Endodermal cell (in vitro differentiated cells): ENCODE measurements around the gene SPG7. TPM values are rescaled to one million over a fixed set of nuclear protein-coding genes. Genes with fewer than 3 reads are reported as not detected.

Source experiments
- DNase-seq: peaks from one replicate; pipeline ENCODE4 v3.0.0-alpha.2; 2017
- H3K27ac ChIP-seq: 2 replicates; pipeline ENCODE4 v1.5.1; 2013; ENCODE audit warnings: mild to moderate bottlenecking, low read depth, low read length, moderate library complexity
- H3K27me3 ChIP-seq: 2 replicates; pipeline ENCODE4 v1.6.1; 2013; ENCODE audit warnings: mild to moderate bottlenecking, low read length, moderate library complexity; ENCODE audit not compliant: insufficient read depth, control insufficient read depth, poor library complexity, severe bottlenecking
- H3K36me3 ChIP-seq: 2 replicates; pipeline ENCODE4 v1.7.0; 2013; ENCODE audit warnings: mild to moderate bottlenecking, low read length, moderate library complexity; ENCODE audit not compliant: control insufficient read depth, insufficient read depth
- H3K4me1 ChIP-seq: one replicate; pipeline ENCODE4 v1.7.0; 2013; ENCODE audit warnings: low read length; ENCODE audit not compliant: control insufficient read depth, insufficient read depth
- H3K4me3 ChIP-seq: 2 replicates; pipeline ENCODE4 v1.5.1; 2013; ENCODE audit warnings: mild to moderate bottlenecking, low read length, moderate library complexity
- H3K9ac ChIP-seq: 2 replicates; pipeline ENCODE4 v1.6.1; 2013; ENCODE audit warnings: mild to moderate bottlenecking, low read length, moderate library complexity; ENCODE audit not compliant: poor library complexity, severe bottlenecking; ENCODE audit errors: extremely low read depth
- H3K9me3 ChIP-seq: 2 replicates; pipeline ENCODE4 v1.6.1; 2013; ENCODE audit warnings: mild to moderate bottlenecking, low read length, moderate library complexity; ENCODE audit not compliant: control insufficient read depth
- H3K27ac Mint-ChIP-seq: 2 replicates; pipeline ENCODE4 v1.8.0; 2020; ENCODE audit warnings: mixed read lengths
- H3K27me3 Mint-ChIP-seq: 2 replicates; pipeline ENCODE4 v1.8.0; 2021; ENCODE audit warnings: mild to moderate bottlenecking, mixed read lengths; ENCODE audit not compliant: insufficient read depth
- H3K36me3 Mint-ChIP-seq: 2 replicates; pipeline ENCODE4 v1.8.0; 2020; ENCODE audit warnings: low read depth, mixed read lengths
- H3K4me1 Mint-ChIP-seq: 2 replicates; pipeline ENCODE4 v1.8.0; 2020; ENCODE audit warnings: mixed read lengths
- H3K4me3 Mint-ChIP-seq: 2 replicates; pipeline ENCODE4 v1.8.0; 2020; ENCODE audit warnings: mild to moderate bottlenecking, moderate library complexity, mixed read lengths
- H3K9me3 Mint-ChIP-seq: 2 replicates; pipeline ENCODE4 v1.8.0; 2020; ENCODE audit warnings: mild to moderate bottlenecking, mixed read lengths
- WGBS, 2 experiments: methylation state at CpG; one replicate each; pipeline versions ENCODE4 v1.1.5 to v1.1.7; 2013; ENCODE audit warnings: missing lambda C conversion rate in 2 of 2, mixed read lengths in 1 of 2; ENCODE audit not compliant: insufficient coverage in 1 of 2, insufficient read length in 1 of 2; 5-methylcytosine and 5-hydroxymethylcytosine counted together
- total RNA-seq, 2 donors: library from RNA; stranded (reverse); fragmentation: NEBNext Ultra II Directional in 1 of 2; extraction: Animal tissue kit (Norgen Biotek cat#: 25700) in 1 of 2; gene quantifications; 2 replicates in 1 of 2; 3 replicates in 1 of 2; pipeline ENCODE4 v1.2.1, GENCODE V29; 2021
- TF ChIP-seq, protein P1 (sequence below): fragments of 200-600 bp; sonication (generic); conservative IDR thresholded peaks from 2 replicates; pipeline ENCODE4 v1.5.0; 2021; ENCODE audit warnings: antibody characterized with exemption, mild to moderate bottlenecking

SPG7 gene
- total RNA-seq, 2 donors from 2014 or later, result 153 to 156 TPM

DNA sequence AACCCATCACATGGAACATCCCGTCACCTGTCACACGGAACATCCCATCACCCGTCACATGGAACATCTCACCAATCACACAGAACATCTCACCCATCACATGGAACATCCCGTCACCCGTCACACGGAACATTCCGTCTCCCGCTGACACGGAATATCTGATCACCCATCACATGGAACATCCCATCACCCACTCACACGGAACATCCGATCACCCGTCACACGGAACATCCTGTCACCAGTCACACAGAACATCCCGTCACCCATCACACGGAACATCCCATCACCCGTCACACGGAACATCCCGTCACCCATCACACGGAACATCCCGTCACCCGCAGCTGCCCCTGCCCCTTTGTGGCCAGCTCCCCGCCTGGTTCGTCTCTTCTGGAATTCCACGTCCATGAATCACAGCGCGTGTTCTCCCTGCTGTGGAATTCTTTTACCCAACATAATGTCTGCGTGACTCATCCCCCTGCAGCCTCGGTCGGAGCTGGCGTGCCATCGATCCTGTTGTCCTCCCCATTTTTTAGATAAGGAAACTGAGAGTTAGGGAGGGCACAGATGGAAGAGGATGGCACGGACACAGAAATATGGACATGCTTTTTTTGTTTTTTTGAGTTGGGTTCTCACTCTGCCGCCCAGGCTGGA lies 73.0 kb downstream of the SPG7 start:
- TF ChIP-seq, protein P1, sequence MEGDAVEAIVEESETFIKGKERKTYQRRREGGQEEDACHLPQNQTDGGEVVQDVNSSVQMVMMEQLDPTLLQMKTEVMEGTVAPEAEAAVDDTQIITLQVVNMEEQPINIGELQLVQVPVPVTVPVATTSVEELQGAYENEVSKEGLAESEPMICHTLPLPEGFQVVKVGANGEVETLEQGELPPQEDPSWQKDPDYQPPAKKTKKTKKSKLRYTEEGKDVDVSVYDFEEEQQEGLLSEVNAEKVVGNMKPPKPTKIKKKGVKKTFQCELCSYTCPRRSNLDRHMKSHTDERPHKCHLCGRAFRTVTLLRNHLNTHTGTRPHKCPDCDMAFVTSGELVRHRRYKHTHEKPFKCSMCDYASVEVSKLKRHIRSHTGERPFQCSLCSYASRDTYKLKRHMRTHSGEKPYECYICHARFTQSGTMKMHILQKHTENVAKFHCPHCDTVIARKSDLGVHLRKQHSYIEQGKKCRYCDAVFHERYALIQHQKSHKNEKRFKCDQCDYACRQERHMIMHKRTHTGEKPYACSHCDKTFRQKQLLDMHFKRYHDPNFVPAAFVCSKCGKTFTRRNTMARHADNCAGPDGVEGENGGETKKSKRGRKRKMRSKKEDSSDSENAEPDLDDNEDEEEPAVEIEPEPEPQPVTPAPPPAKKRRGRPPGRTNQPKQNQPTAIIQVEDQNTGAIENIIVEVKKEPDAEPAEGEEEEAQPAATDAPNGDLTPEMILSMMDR, result no peak

DNA sequence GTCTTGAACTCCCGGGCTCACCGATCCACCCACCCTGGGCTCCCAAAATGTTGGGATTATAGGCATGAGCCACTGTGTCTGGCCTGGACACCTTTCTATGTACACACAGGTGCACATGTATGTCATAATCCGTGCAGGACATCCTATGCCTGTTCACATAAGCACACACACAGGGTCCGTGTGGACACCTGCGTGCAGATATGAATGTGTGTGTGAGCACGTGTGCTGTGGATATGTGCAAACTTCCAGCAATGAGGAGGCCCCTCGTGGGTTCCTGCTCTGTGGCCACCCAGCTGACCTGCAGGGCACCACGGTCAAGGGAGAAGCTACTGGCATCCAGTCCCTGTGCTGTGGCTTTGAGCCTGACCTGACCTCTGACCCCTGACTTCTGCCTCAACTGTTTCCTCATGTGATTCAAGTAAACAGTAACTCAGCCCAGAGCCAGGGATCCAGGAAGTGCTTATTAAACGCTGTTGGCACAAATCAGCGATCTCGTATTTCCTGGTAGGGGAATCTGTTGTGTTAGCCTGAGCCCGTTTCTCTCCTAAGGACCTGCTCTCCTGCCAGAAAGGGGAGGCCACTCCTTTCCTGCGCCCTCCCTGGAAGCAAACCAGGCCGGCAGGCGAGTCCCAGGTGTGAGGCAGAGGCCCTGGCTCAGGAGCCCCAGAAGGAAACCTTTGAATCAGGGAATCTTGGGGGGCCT lies 73.8 kb downstream of the SPG7 start:
- peaks cover 11% of the 10 kb centered on the region for H3K27me3 ChIP-seq
- Mint-ChIP-seq H3K27me3 (peaks cover 17% of the 10 kb centered on the region), H3K27ac (no peak overlapping the region), H3K9me3 (peaks cover 3% of the 10 kb centered on the region), H3K4me1 (no peaks in the 10 kb centered on the region), H3K4me3 (no peak overlapping the region), H3K36me3 (no peaks in the 10 kb centered on the region)
- H3K27ac ChIP-seq, result no peak overlapping the region
- no peak for DNase-seq
- H3K4me1 ChIP-seq, result no peaks in the 10 kb centered on the region
- H3K9me3 ChIP-seq, result no peaks in the 10 kb centered on the region
- H3K4me3 ChIP-seq, result no peak overlapping the region
- 84% methylated on average over 11 to 15 of the region's 15 CpGs for WGBS, 2 experiments
- H3K9ac ChIP-seq, result no peak overlapping the region
- H3K36me3 ChIP-seq, result no peaks in the 10 kb centered on the region
- TF ChIP-seq, protein P1, result no peak

More for the DNA sequence above, 73.0 kb downstream of the SPG7 start:
- H3K27ac Mint-ChIP-seq, result no peak overlapping the region
- peaks cover 25% of the 10 kb centered on the region for H3K27me3 Mint-ChIP-seq
- Histone ChIP-seq H3K9me3 (no peaks in the 10 kb centered on the region), H3K36me3 (no peaks in the 10 kb centered on the region), H3K27me3 (peaks cover 19% of the 10 kb centered on the region), H3K4me3 (no peak overlapping the region), H3K9ac (no peak overlapping the region), H3K27ac (no peak overlapping the region), H3K4me1 (no peaks in the 10 kb centered on the region)
- no peak overlapping the region for H3K4me3 Mint-ChIP-seq
- WGBS, 2 experiments, result 80 to 87% methylated on average over 25 to 33 of the region's 33 CpGs
- H3K9me3 Mint-ChIP-seq, result no peaks in the 10 kb centered on the region
- H3K36me3 Mint-ChIP-seq, result no peaks in the 10 kb centered on the region
- H3K4me1 Mint-ChIP-seq, result no peaks in the 10 kb centered on the region
- no peak for DNase-seq

DNA sequence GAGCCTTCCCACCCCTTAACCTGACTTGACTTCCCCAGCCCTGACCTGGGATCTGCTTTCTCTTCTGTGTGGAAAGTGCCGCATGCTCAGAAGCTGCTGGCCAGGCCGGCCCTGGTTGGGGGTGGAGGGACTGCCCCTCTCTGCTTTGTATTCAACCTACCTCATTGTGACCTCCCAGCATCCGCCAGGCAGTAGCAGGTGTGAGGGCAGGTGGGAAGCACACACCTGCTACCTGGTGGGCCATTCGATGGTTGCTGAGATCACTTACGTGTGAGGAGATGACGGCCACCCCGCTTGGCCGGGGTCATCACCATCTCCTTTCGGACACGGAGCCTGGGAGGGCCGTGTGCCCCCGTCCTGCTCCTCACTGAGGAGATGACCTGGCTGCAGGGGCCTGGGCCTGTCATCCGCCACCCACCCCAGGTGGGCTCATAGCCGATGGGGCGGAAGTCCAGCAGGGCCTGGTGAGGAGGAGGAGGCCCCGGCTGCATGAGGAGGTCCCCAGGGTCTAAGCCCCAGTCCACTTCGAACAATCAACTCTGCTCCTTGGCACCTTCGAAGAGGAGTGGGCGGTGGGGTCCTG lies 74.5 kb downstream of the SPG7 start:
- Histone ChIP-seq H3K9me3 (no peaks in the 10 kb centered on the region), H3K36me3 (no peaks in the 10 kb centered on the region), H3K9ac (no peak overlapping the region), H3K4me1 (no peaks in the 10 kb centered on the region), H3K27me3 (peaks cover 4% of the 10 kb centered on the region), H3K27ac (no peak overlapping the region), H3K4me3 (no peak overlapping the region)
- peaks cover 10% of the 10 kb centered on the region for H3K27me3 Mint-ChIP-seq
- no peak overlapping the region for H3K27ac Mint-ChIP-seq
- H3K4me3 Mint-ChIP-seq, result no peak overlapping the region
- 94 to 98% methylated on average over 15 to 19 of the region's 19 CpGs for WGBS, 2 experiments
- H3K4me1 Mint-ChIP-seq, result no peaks in the 10 kb centered on the region
- no peaks in the 10 kb centered on the region for H3K36me3 Mint-ChIP-seq
- peaks cover 3% of the 10 kb centered on the region for H3K9me3 Mint-ChIP-seq
- TF ChIP-seq, protein P1, result no peak
- no peak for DNase-seq
